Mammary epithelial cell (primary cell): ENCODE data around the gene ABHD10.

Source experiments
- EZH2 ChIP-seq: IDR thresholded peaks from 2 replicates; pipeline ENCODE4 v1.6.1; 2012; ENCODE audit warnings: low read length, inconsistent platforms, borderline replicate concordance
- TF ChIP-seq, protein P1 (sequence below), 2 donors: IDR thresholded peaks in 1 of 2; conservative IDR thresholded peaks in 1 of 2; 2 replicates each; pipeline ENCODE4 v1.5.1; 2011 to 2012; ENCODE audit warnings: inconsistent platforms in 2 of 2, low read length in 2 of 2, mild to moderate bottlenecking in 2 of 2, control low read depth in 1 of 2, low read depth in 1 of 2; ENCODE audit not compliant: insufficient read depth in 1 of 2; ENCODE audit errors: extremely low read depth in 1 of 2

DNA sequence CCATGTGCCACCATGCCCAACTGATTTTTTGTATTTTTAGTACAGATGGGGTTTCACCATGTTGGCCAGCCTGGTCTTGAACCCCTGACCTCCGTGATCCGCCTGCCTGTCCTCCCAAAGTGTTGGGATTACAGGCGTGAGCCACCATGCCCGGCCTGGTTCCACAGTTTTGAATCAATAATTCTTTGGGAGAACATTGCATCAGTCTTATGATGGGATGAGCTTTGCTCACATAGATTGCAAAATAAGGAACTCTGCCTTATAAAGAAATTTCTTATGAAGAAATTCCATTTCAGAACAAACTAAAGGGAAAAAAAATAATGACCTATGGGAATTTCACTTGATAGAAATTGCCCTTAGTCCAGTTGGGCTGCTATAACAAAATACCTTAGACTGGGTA lies 39.9 kb downstream of the ABHD10 start:
- TF ChIP-seq, protein P1, sequence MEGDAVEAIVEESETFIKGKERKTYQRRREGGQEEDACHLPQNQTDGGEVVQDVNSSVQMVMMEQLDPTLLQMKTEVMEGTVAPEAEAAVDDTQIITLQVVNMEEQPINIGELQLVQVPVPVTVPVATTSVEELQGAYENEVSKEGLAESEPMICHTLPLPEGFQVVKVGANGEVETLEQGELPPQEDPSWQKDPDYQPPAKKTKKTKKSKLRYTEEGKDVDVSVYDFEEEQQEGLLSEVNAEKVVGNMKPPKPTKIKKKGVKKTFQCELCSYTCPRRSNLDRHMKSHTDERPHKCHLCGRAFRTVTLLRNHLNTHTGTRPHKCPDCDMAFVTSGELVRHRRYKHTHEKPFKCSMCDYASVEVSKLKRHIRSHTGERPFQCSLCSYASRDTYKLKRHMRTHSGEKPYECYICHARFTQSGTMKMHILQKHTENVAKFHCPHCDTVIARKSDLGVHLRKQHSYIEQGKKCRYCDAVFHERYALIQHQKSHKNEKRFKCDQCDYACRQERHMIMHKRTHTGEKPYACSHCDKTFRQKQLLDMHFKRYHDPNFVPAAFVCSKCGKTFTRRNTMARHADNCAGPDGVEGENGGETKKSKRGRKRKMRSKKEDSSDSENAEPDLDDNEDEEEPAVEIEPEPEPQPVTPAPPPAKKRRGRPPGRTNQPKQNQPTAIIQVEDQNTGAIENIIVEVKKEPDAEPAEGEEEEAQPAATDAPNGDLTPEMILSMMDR (conservative IDR thresholded peaks at IDR 0.05 in 1 of 2, IDR thresholded peaks at IDR 0.05 in 1 of 2; ENCODE audit: extremely low read depth in 1 of 2, insufficient read depth in 1 of 2, low read depth in 1 of 2, low read length in 2 of 2), result no peak
- no peak for TF ChIP-seq EZH2
